Stomach (tissue), 9 donors: ENCODE measurements around the gene TPO. TPM values are rescaled to one million over a fixed set of nuclear protein-coding genes. Genes with fewer than 3 reads are reported as not detected.

Source experiments
- DNase-seq, 2 donors: peaks; one replicate each; pipeline versions ENCODE4 v3.0.0 to v3.0.0-alpha.2; 2013 to 2019
- H3K27ac ChIP-seq, 5 donors: fragments of 200-600 bp in 4 of 5; sonication (generic) in 4 of 5; one replicate each; pipeline ENCODE4 v1.5.1; 2013 to 2019; ENCODE audit warnings: mild to moderate bottlenecking in 1 of 5, moderate library complexity in 1 of 5
- H3K27me3 ChIP-seq, 3 donors: fragments of 200-600 bp; sonication (generic); one replicate each; pipeline ENCODE4 v1.5.1; 2017 to 2019; ENCODE audit warnings: mixed run types in 1 of 3
- H3K36me3 ChIP-seq, 4 donors: fragments of 200-600 bp; sonication (generic); 1 replicate in 3 of 4; 2 replicates in 1 of 4; pipeline ENCODE4 v1.5.1; 2016 to 2019
- H3K4me1 ChIP-seq, 4 donors: fragments of 200-600 bp; sonication (generic); one replicate each; pipeline ENCODE4 v1.5.1; 2016 to 2019
- H3K4me3 ChIP-seq, 4 donors: fragments of 200-600 bp; sonication (generic) in 3 of 4; one replicate each; pipeline ENCODE4 v1.5.1; 2016 to 2019; ENCODE audit warnings: mild to moderate bottlenecking in 1 of 4
- H3K9me3 ChIP-seq, 4 donors: fragments of 200-600 bp; sonication (generic); one replicate each; pipeline ENCODE4 v1.5.1; 2016 to 2019
- CTCF ChIP-seq, 7 experiments: fragments of 450-650 bp in 4 of 7; fragments of 200-600 bp in 3 of 7; sonication (generic) in 3 of 7; IDR thresholded peaks; one replicate each; pipeline ENCODE4 v1.5.1; 2016 to 2019; ENCODE audit warnings: antibody characterized with exemption in 7 of 7, control low read depth in 2 of 7, mild to moderate bottlenecking in 1 of 7
- EP300 ChIP-seq: sonication (generic); formaldehyde crosslinking; IDR thresholded peaks from one replicate; pipeline ENCODE4 v1.6.1; 2017; ENCODE audit warnings: antibody characterized with exemption
- POLR2A ChIP-seq, 4 donors: fragments of 450-650 bp; IDR thresholded peaks; one replicate each; pipeline ENCODE4 v1.6.1; 2016; ENCODE audit warnings: antibody characterized with exemption in 4 of 4, control low read depth in 2 of 4, mild to moderate bottlenecking in 1 of 4, moderate library complexity in 1 of 4
- POLR2AphosphoS5 ChIP-seq, 3 donors: sonication (generic); formaldehyde crosslinking; IDR thresholded peaks; one replicate each; pipeline ENCODE4 v1.6.1; 2016; ENCODE audit warnings: antibody characterized with exemption in 3 of 3
- WGBS, 5 donors: extraction: QIAGEN DNeasy Blood & Tissue Kit in 3 of 5; methylation state at CpG; one replicate each; pipeline versions ENCODE4 v1.1.5 to v1.1.7; 2013 to 2018; 5-methylcytosine and 5-hydroxymethylcytosine counted together
- intact Hi-C: fragments of 100-400 bp; cut with DNase I; formaldehyde crosslinking; loops from one replicate; pipeline ENCODE4 v1.15.1; 2023; ENCODE audit warnings: low total_unique reads
- polyA plus RNA-seq, 3 donors: library from polyadenylated mRNA; stranded (reverse); fragments of 200-250 nt; gene quantifications; one replicate each; pipeline ENCODE4 v1.2.3, GENCODE V29; 2013
- total RNA-seq, 5 donors: library from RNA; depleted of rRNA; stranded (reverse); fragments of >200 nt; gene quantifications; one replicate each; pipeline versions ENCODE4 v1.1.0 to v1.2.3, GENCODE V29; 2014 to 2016
- donor health status: healthy with polysubstance abuse.
- donor health status: Bipolar disorder and iron deficiency.
- donor health status: healthy.

Gene TPO
- total and polyA plus RNA-seq, 8 donors: 0.37 to 92.4 (median 4.3) TPM

GRCh38 chr2:1430491-1430890 lies 17.2 kb downstream of the TPO start:
- H3K27ac ChIP-seq: no peak overlapping the region
- peaks cover 0 to 6% (median 0%) of the 10 kb centered on the region in 3 donors for H3K27me3 ChIP-seq
- intact Hi-C loops: no loop called here
- no peak for DNase-seq
- no peaks in the 10 kb centered on the region for H3K4me1 ChIP-seq
- WGBS, 5 donors: 67 to 86% (median 79%) methylated on average over 1 to 2 of the region's 2 CpGs
- H3K36me3 ChIP-seq: no peaks in the 10 kb centered on the region
- no peak for TF ChIP-seq EP300
- H3K9me3 ChIP-seq: peaks cover 0 to 9% (median 0%) of the 10 kb centered on the region in 4 donors
- H3K4me3 ChIP-seq: no peak overlapping the region

GRCh38 chr2:1431886-1432400 lies 18.7 kb downstream of the TPO start:
- TF ChIP-seq POLR2A (IDR thresholded peaks at IDR 0.05): no peak
- intact Hi-C loops: no loop called here
- WGBS, 5 donors: 81 to 90% (median 82%) methylated on average over 5 to 6 of the region's 6 CpGs
- Histone ChIP-seq H3K4me1 (no peaks in the 10 kb centered on the region), H3K36me3 (no peaks in the 10 kb centered on the region), H3K27ac (no peak overlapping the region), H3K4me3 (no peak overlapping the region), H3K27me3 (peaks cover 0 to 6% (median 0%) of the 10 kb centered on the region in 3 donors), H3K9me3 (peaks cover 0 to 6% (median 0%) of the 10 kb centered on the region in 4 donors)
- no peak for DNase-seq

- no peak for TF ChIP-seq CTCF (IDR thresholded peaks at IDR 0.05)
- TF ChIP-seq POLR2AphosphoS5 (IDR thresholded peaks at IDR 0.05): no peak
- TF ChIP-seq POLR2A (IDR thresholded peaks at IDR 0.05): no peak
- no peak for TF ChIP-seq EP300
- WGBS, 5 donors: 75 to 95% (median 87%) methylated on average over 2 of the region's 2 CpGs
- Histone ChIP-seq H3K27ac (no peak overlapping the region), H3K9me3 (no peaks in the 10 kb centered on the region), H3K27me3 (no peaks in the 10 kb centered on the region), H3K4me1 (no peaks in the 10 kb centered on the region), H3K4me3 (no peak overlapping the region), H3K36me3 (no peaks in the 10 kb centered on the region)
- intact Hi-C loops: no loop called here
- DNase-seq: no peak
Measured at GRCh38 chr2:1432726-1433125, 19.5 kb downstream of the TPO start.

- Histone ChIP-seq H3K27me3 (no peaks in the 10 kb centered on the region), H3K9me3 (no peaks in the 10 kb centered on the region), H3K4me3 (no peak overlapping the region), H3K27ac (no peak overlapping the region), H3K4me1 (no peaks in the 10 kb centered on the region), H3K36me3 (no peaks in the 10 kb centered on the region)
- intact Hi-C loops: no loop called here
- DNase-seq: no peak
- TF ChIP-seq CTCF (IDR thresholded peaks at IDR 0.05): no peak
- TF ChIP-seq EP300: no peak
- no peak for TF ChIP-seq POLR2A (IDR thresholded peaks at IDR 0.05)
- TF ChIP-seq POLR2AphosphoS5 (IDR thresholded peaks at IDR 0.05): no peak
- 88 to 95% (median 90%) methylated on average over 9 of the region's 9 CpGs for WGBS, 5 donors
Measured at GRCh38 chr2:1436369-1436768, 23.1 kb downstream of the TPO start.

GRCh38 chr2:1437101-1437500 lies 23.8 kb downstream of the TPO start:
- Histone ChIP-seq H3K36me3 (no peaks in the 10 kb centered on the region), H3K4me1 (no peaks in the 10 kb centered on the region), H3K27me3 (no peaks in the 10 kb centered on the region), H3K9me3 (no peaks in the 10 kb centered on the region), H3K27ac (no peak overlapping the region), H3K4me3 (no peak overlapping the region)
- DNase-seq: no peak
- WGBS, 5 donors: 84 to 92% (median 87%) methylated on average over 10 to 11 of the region's 11 CpGs
- TF ChIP-seq POLR2A (IDR thresholded peaks at IDR 0.05) (no peak), EP300 (no peak), POLR2AphosphoS5 (IDR thresholded peaks at IDR 0.05) (no peak), CTCF (IDR thresholded peaks at IDR 0.05) (no peak)
- intact Hi-C loops: no loop called here
